Measurements from ENCODE around the gene DUOX1. TPM values are rescaled to one million over a fixed set of nuclear protein-coding genes. Genes with fewer than 3 reads are reported as not detected.

The DUOX1 gene
- total RNA-seq, 3 donors from 2014 or later = 0.80 to 7.2 (median 1.6) TPM

DNA sequence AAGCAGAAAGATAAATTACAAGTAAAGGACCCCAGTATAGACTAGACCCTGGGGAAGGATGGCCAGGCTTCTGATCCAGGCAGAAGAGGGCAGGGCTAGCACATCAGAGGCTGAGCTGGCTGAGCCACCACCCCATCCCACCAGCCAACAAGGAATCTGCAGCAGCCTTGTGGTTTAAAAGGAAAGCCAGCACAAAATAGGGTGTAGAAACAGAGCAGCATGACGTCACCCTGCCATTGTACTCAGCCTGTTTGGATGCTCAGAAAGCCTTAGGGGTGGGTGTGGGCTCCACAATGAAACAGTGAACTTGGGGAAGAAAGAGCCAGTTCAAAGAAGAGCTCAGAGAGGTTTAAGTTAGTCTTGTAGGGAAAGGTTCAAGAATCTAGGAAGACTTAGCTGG is 28.2 kb downstream of the DUOX1 start:
- no peaks in the 10 kb centered on the region for H3K9me3 ChIP-seq
- DNase-seq (ENCODE audit: low spot score in 2 of 2) = no peak
- no peaks in the 10 kb centered on the region for H3K27me3 ChIP-seq
- no peaks in the 10 kb centered on the region for H3K4me1 ChIP-seq
- TF ChIP-seq POLR2AphosphoS5 (IDR thresholded peaks at IDR 0.05) (no peak), POLR2A (IDR thresholded peaks at IDR 0.05) (no peak)
- TF ChIP-seq, protein P1, sequence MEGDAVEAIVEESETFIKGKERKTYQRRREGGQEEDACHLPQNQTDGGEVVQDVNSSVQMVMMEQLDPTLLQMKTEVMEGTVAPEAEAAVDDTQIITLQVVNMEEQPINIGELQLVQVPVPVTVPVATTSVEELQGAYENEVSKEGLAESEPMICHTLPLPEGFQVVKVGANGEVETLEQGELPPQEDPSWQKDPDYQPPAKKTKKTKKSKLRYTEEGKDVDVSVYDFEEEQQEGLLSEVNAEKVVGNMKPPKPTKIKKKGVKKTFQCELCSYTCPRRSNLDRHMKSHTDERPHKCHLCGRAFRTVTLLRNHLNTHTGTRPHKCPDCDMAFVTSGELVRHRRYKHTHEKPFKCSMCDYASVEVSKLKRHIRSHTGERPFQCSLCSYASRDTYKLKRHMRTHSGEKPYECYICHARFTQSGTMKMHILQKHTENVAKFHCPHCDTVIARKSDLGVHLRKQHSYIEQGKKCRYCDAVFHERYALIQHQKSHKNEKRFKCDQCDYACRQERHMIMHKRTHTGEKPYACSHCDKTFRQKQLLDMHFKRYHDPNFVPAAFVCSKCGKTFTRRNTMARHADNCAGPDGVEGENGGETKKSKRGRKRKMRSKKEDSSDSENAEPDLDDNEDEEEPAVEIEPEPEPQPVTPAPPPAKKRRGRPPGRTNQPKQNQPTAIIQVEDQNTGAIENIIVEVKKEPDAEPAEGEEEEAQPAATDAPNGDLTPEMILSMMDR (IDR thresholded peaks at IDR 0.05) = no peak
- H3K4me3 ChIP-seq = no peak overlapping the region
- no peaks in the 10 kb centered on the region for H3K36me3 ChIP-seq
- H3K27ac ChIP-seq = no peak overlapping the region
- intact Hi-C loops (cut with DNase I; ENCODE audit: low total_unique reads) = no loop called here

DNA sequence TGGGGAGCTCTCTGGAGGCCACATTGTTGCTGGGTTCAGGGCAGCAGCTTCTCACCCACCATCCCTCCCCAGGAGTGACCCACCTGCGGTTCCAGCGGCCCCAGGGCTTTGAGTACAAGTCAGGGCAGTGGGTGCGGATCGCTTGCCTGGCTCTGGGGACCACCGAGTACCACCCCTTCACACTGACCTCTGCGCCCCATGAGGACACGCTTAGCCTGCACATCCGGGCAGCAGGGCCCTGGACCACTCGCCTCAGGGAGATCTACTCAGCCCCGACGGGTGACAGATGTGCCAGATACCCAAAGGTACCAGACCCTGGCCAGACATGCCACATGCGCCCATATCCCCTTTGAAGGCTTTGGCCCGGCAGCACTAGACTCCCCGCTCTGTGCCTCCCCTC is 31.9 kb downstream of the DUOX1 start:
- no peak overlapping the region for H3K4me3 ChIP-seq
- no peaks in the 10 kb centered on the region for H3K27me3 ChIP-seq
- no peaks in the 10 kb centered on the region for H3K4me1 ChIP-seq
- peak overlapping the region; percentile 58 to 69 for H3K27ac ChIP-seq
- H3K9me3 ChIP-seq = no peaks in the 10 kb centered on the region
- H3K36me3 ChIP-seq = no peaks in the 10 kb centered on the region
- intact Hi-C loops (cut with DNase I; ENCODE audit: low total_unique reads) = no loop called here
- no peak for TF ChIP-seq POLR2A (IDR thresholded peaks at IDR 0.05)
- no peak for TF ChIP-seq POLR2AphosphoS5 (IDR thresholded peaks at IDR 0.05)
- TF ChIP-seq, protein P1 (IDR thresholded peaks at IDR 0.05) = no peak
- DNase-seq (ENCODE audit: low spot score in 2 of 2) = no peak

DNA sequence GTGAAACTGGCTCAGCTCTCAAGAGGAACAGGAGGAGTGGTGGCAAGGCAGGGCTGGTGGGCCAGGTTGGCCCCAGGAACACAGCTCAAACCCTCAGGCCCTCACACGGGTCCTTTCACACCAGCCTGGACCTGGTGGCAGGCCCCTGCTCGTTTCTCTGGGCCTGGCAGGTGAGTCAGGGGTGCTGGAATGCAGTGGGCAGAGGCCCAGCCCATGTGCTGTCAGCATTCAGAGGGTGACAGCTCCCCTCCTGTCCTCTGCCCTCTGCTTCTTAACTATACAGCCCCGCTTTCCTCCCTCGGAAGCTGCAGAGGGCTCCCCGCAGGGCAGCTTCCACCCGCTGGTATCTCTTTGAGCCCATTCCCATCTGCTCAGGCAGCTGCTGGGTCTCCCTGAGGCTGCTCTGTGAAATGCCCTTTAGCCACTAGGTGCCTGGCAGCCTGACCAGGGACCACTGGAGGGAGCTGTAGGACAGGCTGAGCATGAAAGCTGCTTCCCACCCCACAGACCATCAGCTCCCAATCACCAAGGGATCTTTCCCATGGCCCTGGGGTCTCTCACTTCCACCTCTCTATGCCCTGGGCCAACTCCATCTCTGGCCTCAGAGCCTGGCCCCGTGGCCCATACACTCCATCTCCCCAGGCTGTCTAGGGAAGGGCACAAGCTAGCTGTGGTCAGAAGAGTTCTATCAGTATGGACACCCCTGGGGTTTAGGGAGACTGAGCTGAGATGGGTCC is 33.1 kb downstream of the DUOX1 start:
- H3K4me3 ChIP-seq = no peak overlapping the region
- DNase-seq (ENCODE audit: low spot score in 2 of 2) = peak in 1 of 2 donors; percentile 79
- no peaks in the 10 kb centered on the region for H3K4me1 ChIP-seq
- peak overlapping the region; percentile 58 to 69 for H3K27ac ChIP-seq
- TF ChIP-seq, protein P1 (IDR thresholded peaks at IDR 0.05) = peak; percentile 29 to 89 (median 79)
- TF ChIP-seq POLR2A (IDR thresholded peaks at IDR 0.05) = no peak
- TF ChIP-seq POLR2AphosphoS5 (IDR thresholded peaks at IDR 0.05) = no peak
- no peaks in the 10 kb centered on the region for H3K36me3 ChIP-seq
- H3K9me3 ChIP-seq = no peaks in the 10 kb centered on the region
- no peaks in the 10 kb centered on the region for H3K27me3 ChIP-seq
- intact Hi-C loops (cut with DNase I; ENCODE audit: low total_unique reads) = no loop called here

DNA sequence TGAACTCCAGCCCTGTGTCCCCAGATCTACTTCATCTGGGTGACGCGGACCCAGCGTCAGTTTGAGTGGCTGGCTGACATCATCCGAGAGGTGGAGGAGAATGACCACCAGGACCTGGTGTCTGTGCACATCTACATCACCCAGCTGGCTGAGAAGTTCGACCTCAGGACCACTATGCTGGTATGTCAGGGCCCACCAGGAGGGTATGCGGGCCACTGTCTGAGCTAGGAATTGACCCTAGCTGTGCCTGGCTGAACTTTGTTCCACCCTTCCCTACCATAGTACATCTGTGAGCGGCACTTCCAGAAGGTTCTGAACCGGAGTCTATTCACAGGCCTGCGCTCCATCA is 33.7 kb downstream of the DUOX1 start:
- no peak for DNase-seq (ENCODE audit: low spot score in 2 of 2)
- intact Hi-C loops (cut with DNase I; ENCODE audit: low total_unique reads) = no loop called here
- H3K36me3 ChIP-seq = no peaks in the 10 kb centered on the region
- H3K27me3 ChIP-seq = no peaks in the 10 kb centered on the region
- no peaks in the 10 kb centered on the region for H3K9me3 ChIP-seq
- no peak overlapping the region for H3K4me3 ChIP-seq
- no peak for TF ChIP-seq POLR2AphosphoS5 (IDR thresholded peaks at IDR 0.05)
- TF ChIP-seq, protein P1 (IDR thresholded peaks at IDR 0.05) = no peak
- no peak for TF ChIP-seq POLR2A (IDR thresholded peaks at IDR 0.05)
- peak overlapping the region; percentile 58 to 69 for H3K27ac ChIP-seq
- H3K4me1 ChIP-seq = no peaks in the 10 kb centered on the region

DNA sequence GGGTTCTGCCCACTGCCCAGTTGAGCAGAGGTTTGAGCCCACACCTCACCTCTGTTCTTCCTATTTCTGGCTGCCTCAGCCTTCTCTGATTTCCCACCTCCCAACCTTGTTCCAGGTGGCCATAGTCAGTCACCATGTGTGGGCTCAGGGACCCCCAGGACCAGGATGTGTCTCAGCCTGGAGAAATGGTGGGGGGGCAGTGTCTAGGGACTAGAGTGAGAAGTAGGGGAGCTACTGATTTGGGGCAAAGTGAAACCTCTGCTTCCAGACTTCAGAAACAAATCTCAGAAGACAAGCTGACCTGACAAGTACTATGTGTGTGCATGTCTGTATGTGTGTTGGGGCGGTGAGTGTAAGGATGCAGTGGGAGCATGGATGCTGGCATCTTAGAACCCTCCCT is 35.1 kb downstream of the DUOX1 start:
- DNase-seq (ENCODE audit: low spot score in 2 of 2) = no peak
- Histone ChIP-seq H3K4me1 (no peaks in the 10 kb centered on the region), H3K27me3 (no peaks in the 10 kb centered on the region), H3K4me3 (no peak overlapping the region), H3K36me3 (no peaks in the 10 kb centered on the region), H3K9me3 (no peaks in the 10 kb centered on the region), H3K27ac (no peak overlapping the region)
- no peak for TF ChIP-seq POLR2A (IDR thresholded peaks at IDR 0.05)
- no peak for TF ChIP-seq POLR2AphosphoS5 (IDR thresholded peaks at IDR 0.05)
- TF ChIP-seq, protein P1 (IDR thresholded peaks at IDR 0.05) = no peak
- intact Hi-C loops (cut with DNase I; ENCODE audit: low total_unique reads) = no loop called here
